HEK293T (cell line): ENCODE results near the gene ERCC3.
"Not testable (repeated sequence)": the region's sequence is repeated elsewhere in the genome, so short reads cannot be mapped to it uniquely, and the experiment has no call there.

ENCODE experiments used
- ARNT ChIP-seq: fragments of 450-650 bp; IDR thresholded peaks from 2 replicates; pipeline ENCODE4 v1.6.1; 2017; ENCODE audit warnings: mild to moderate bottlenecking
- BHLHE40 ChIP-seq: fragments of 450-650 bp; IDR thresholded peaks from 2 replicates; pipeline ENCODE4 v1.6.1; 2016; ENCODE audit warnings: mild to moderate bottlenecking, moderate library complexity, borderline replicate concordance
- FOXK2 ChIP-seq: fragments of 450-650 bp; IDR thresholded peaks from 2 replicates; pipeline ENCODE4 v1.6.1; 2016; ENCODE audit warnings: mild to moderate bottlenecking
- L3MBTL2 ChIP-seq: fragments of 450-650 bp; conservative IDR thresholded peaks from 2 replicates; pipeline ENCODE4 v1.6.1; 2016; ENCODE audit warnings: mild to moderate bottlenecking
- TARDBP ChIP-seq: fragments of 450-650 bp; IDR thresholded peaks from 2 replicates; pipeline ENCODE4 v1.6.1; 2016

GRCh38 chr2:127214201-127214600, 79.7 kb downstream of the ERCC3 start:
- TF ChIP-seq BHLHE40, TARDBP, ARNT, L3MBTL2, FOXK2: not testable (repeated sequence)
